ENCODE results near the gene MRTFA. TPM values are rescaled to one million over a fixed set of nuclear protein-coding genes. Genes with fewer than 3 reads are reported as not detected.
A peak's percentile ranks its signal among the peaks of the same experiment; 100 is the strongest.

MRTFA gene
- total and polyA plus RNA-seq, 9 of the 15 experiments (the other 6 are each of a cell fraction or from before 2014, with no cell fraction given) = 0.84 to 21.1 (median 3.7) TPM

DNA sequence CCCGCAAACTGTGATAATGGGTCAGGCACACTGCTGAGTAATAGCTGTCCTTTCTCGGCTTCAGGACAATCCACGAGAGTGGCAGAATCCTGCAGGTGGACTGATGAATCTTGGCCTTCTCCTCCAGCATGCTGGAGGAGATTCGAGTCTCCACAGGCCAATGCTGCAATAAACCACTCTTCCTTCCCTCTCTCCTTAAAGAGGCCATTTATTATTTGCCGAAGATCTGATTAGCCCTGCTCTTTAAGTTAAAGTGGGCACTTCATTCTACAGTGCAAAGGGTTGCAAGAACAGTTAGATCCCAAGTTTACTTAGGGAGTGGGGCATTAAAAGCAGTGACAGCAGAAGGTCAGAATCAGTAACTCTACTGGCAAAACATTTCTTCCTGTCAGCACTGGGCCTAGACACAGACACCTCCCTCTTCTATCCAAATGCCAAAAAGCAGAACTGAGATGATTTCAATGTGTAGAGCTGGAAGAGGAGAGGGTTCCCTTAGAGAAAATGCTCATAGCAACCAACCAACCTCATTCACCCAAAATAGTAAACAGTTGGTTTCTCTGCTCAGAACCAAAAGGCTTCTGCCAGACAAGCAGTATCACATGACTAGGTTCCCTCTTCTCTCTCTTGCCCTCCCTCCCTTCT, 144.4 kb downstream of the MRTFA start:
- POLR2A ChIA-PET = interaction anchor here (0.5 kb wide), 1 partner anchor 145 kb away, joined by 3 read pairs; no protein-coding TSS in a partner anchor
- 42% methylated on average over 5 of the region's 5 CpGs for WGBS (ENCODE audit: insufficient coverage, low coverage, missing lambda C conversion rate)

More for the DNA sequence above, 144.4 kb downstream of the MRTFA start:
- ATAC-seq = no peak; the same call in 2 of the 3 replicates
- H3K4me3 ChIP-seq = no peak overlapping the region
- no peaks in the 10 kb centered on the region; the same call in 1 of the 2 replicates for H4K20me1 ChIP-seq (replicated peaks; ENCODE audit: control insufficient read depth, insufficient read depth, low read length)
- H3K9ac ChIP-seq (ENCODE audit: insufficient read depth in 1 of 2, low read depth in 2 of 2, low read length in 2 of 2) = no peak overlapping the region
- H3K36me3 ChIP-seq (ENCODE audit: control insufficient read depth, insufficient read depth, low read length) = no peaks in the 10 kb centered on the region
- FAIRE-seq = no peak
- H3K27me3 ChIP-seq (ENCODE audit: control insufficient read depth in 2 of 2, insufficient read depth in 2 of 2, low read length in 2 of 2) = no peaks in the 10 kb centered on the region
- intact Hi-C loops (cut with micrococcal nuclease) (no loop called here), in situ Hi-C loops (cut with MboI) (no loop called here)
- no peaks in the 10 kb centered on the region for H3K9me3 ChIP-seq (replicated peaks; ENCODE audit: control insufficient read depth, insufficient read depth, low read depth, low read length)
- no TSS peak for BruUV-seq (replicated peaks)
- CTCF ChIA-PET (ENCODE audit: low intra/inter-chr PET ratio) = no interaction called here
- no peaks in the 10 kb centered on the region for H3K9me1 ChIP-seq (ENCODE audit: control insufficient read depth, insufficient read depth, low read length)
- no peak overlapping the region for H3K4me2 ChIP-seq (ENCODE audit: insufficient read depth, low read length)
- H3K27ac ChIP-seq (ENCODE audit: extremely low read depth, low read depth, low read length) = no peak overlapping the region
- no peak overlapping the region for H2AFZ ChIP-seq (ENCODE audit: low read depth, low read length)
- DNase-seq (ENCODE audit: extremely low read depth in 1 of 4, low spot score in 3 of 4) = no peak
- peak; percentile 33; the same call in 1 of the 2 replicates for TF ChIP-seq ZNF766 (CRISPR knock-in tag; conservative IDR thresholded peaks at IDR 0.05)
- peak; percentile 84; the same call in 1 of the 2 replicates for TF ChIP-seq FOXJ2 (tag; IDR thresholded peaks at IDR 0.05)
- no peak for TF ChIP-seq MAFG (tag; conservative IDR thresholded peaks at IDR 0.05)
- TF ChIP-seq SPI1 (IDR thresholded peaks at IDR 0.05; ENCODE audit: borderline replicate concordance, low read depth, low read length) = peak; percentile 40; the same call in 1 of the 2 replicates
- no peak for TF ChIP-seq NFXL1 (CRISPR knock-in tag; IDR thresholded peaks at IDR 0.05)
- TF ChIP-seq SAFB2 (IDR thresholded peaks at IDR 0.05; ENCODE audit: borderline replicate concordance, low read depth, low read length, severe bottlenecking) = no peak
- no peak for TF ChIP-seq SP2 (IDR thresholded peaks at IDR 0.05; ENCODE audit: extremely low read depth, low read depth, low read length, poor library complexity, severe bottlenecking)
- TF ChIP-seq, protein P1, sequence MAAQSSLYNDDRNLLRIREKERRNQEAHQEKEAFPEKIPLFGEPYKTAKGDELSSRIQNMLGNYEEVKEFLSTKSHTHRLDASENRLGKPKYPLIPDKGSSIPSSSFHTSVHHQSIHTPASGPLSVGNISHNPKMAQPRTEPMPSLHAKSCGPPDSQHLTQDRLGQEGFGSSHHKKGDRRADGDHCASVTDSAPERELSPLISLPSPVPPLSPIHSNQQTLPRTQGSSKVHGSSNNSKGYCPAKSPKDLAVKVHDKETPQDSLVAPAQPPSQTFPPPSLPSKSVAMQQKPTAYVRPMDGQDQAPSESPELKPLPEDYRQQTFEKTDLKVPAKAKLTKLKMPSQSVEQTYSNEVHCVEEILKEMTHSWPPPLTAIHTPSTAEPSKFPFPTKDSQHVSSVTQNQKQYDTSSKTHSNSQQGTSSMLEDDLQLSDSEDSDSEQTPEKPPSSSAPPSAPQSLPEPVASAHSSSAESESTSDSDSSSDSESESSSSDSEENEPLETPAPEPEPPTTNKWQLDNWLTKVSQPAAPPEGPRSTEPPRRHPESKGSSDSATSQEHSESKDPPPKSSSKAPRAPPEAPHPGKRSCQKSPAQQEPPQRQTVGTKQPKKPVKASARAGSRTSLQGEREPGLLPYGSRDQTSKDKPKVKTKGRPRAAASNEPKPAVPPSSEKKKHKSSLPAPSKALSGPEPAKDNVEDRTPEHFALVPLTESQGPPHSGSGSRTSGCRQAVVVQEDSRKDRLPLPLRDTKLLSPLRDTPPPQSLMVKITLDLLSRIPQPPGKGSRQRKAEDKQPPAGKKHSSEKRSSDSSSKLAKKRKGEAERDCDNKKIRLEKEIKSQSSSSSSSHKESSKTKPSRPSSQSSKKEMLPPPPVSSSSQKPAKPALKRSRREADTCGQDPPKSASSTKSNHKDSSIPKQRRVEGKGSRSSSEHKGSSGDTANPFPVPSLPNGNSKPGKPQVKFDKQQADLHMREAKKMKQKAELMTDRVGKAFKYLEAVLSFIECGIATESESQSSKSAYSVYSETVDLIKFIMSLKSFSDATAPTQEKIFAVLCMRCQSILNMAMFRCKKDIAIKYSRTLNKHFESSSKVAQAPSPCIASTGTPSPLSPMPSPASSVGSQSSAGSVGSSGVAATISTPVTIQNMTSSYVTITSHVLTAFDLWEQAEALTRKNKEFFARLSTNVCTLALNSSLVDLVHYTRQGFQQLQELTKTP (IDR thresholded peaks at IDR 0.05; ENCODE audit: low read depth in 1 of 2, partially characterized antibody in 2 of 2) = no peak
- TF ChIP-seq ZNF165 (CRISPR knock-in tag; IDR thresholded peaks at IDR 0.05; ENCODE audit: borderline replicate concordance) = no peak
- TF ChIP-seq TFE3 (CRISPR knock-in tag; IDR thresholded peaks at IDR 0.05) = peak; percentile 75
- TF ChIP-seq RBM17 (IDR thresholded peaks at IDR 0.05; ENCODE audit: borderline replicate concordance, low read depth, low read length) = no peak
- no peak for TF ChIP-seq SREBF2 (CRISPR knock-in tag; IDR thresholded peaks at IDR 0.05)
- TF ChIP-seq HDAC1 (IDR thresholded peaks at IDR 0.05) = no peak
- H3K79me2 ChIP-seq (ENCODE audit: control insufficient read depth, insufficient read depth, low read length) = no peaks in the 10 kb centered on the region; the same call in 2 of the 3 replicates
- H3K4me1 ChIP-seq (replicated peaks in 1 of 2; ENCODE audit: control insufficient read depth in 2 of 2, insufficient read depth in 2 of 2, low read length in 2 of 2) = 0 out of 5 replicates have a peak, but pooled peaks cover 0 to 8% of the 10 kb centered on the region in 2 experiments
